Neural progenitor cell (in vitro differentiated cells): ENCODE data around the gene PRKAG2. TPM values are rescaled to one million over a fixed set of nuclear protein-coding genes. Genes with fewer than 3 reads are reported as not detected.

ENCODE experiments used
- DNase-seq: peaks from one replicate; pipeline ENCODE4 v3.0.0-alpha.2; 2016; ENCODE audit warnings: low spot score
- H2AFZ ChIP-seq: fragments of 200-600 bp; sonication (generic); replicated peaks from 2 replicates; pipeline ENCODE4 v1.6.1; 2016; ENCODE audit warnings: antibody characterized with exemption
- H3F3A ChIP-seq: fragments of 200-600 bp; sonication (generic); 2 replicates; pipeline ENCODE4 v1.6.1; 2016; ENCODE audit warnings: antibody characterized with exemption, low read depth
- H3K27ac ChIP-seq: fragments of 200-600 bp; sonication (generic); 2 replicates; pipeline ENCODE4 v1.5.1; 2016; ENCODE audit warnings: mild to moderate bottlenecking
- H3K27me3 ChIP-seq: fragments of 200-600 bp; sonication (generic); 2 replicates; pipeline ENCODE4 v1.6.1; 2016; ENCODE audit warnings: mild to moderate bottlenecking, moderate library complexity
- H3K36me3 ChIP-seq: fragments of 200-600 bp; sonication (generic); 2 replicates; pipeline ENCODE4 v1.5.1; 2016
- H3K4me1 ChIP-seq: fragments of 200-600 bp; sonication (generic); 2 replicates; pipeline ENCODE4 v1.6.1; 2016; ENCODE audit warnings: mixed run types
- H3K4me2 ChIP-seq: fragments of 200-600 bp; sonication (generic); 2 replicates; pipeline ENCODE4 v1.6.1; 2016
- H3K4me3 ChIP-seq: fragments of 200-600 bp; sonication (generic); 2 replicates; pipeline ENCODE4 v1.5.1; 2016
- H3K79me2 ChIP-seq: fragments of 200-600 bp; sonication (generic); 2 replicates; pipeline ENCODE4 v1.6.1; 2016; ENCODE audit warnings: low read depth
- H3K9ac ChIP-seq: fragments of 200-600 bp; sonication (generic); 2 replicates; pipeline ENCODE4 v1.6.1; 2016
- H3K9me3 ChIP-seq: fragments of 200-600 bp; sonication (generic); 2 replicates; pipeline ENCODE4 v1.5.1; 2016; ENCODE audit warnings: low read depth
- H4K20me1 ChIP-seq: fragments of 200-600 bp; sonication (generic); 2 replicates; pipeline ENCODE4 v1.6.1; 2016; ENCODE audit warnings: low read depth
- H3K27ac Mint-ChIP-seq: 3 replicates; pipeline ENCODE4 v1.8.0; 2021; ENCODE audit warnings: mixed read lengths
- H3K27me3 Mint-ChIP-seq: 2 replicates; pipeline ENCODE4 v1.8.0; 2022; ENCODE audit warnings: low read depth, mild to moderate bottlenecking, inconsistent platforms, moderate library complexity, mixed read lengths; ENCODE audit not compliant: insufficient read depth
- H3K36me3 Mint-ChIP-seq: 3 replicates; pipeline ENCODE4 v1.8.0; 2021; ENCODE audit warnings: mixed read lengths
- H3K4me1 Mint-ChIP-seq: 3 replicates; pipeline ENCODE4 v1.8.0; 2021; ENCODE audit warnings: mixed read lengths
- H3K4me3 Mint-ChIP-seq: 3 replicates; pipeline ENCODE4 v1.8.0; 2021; ENCODE audit warnings: mild to moderate bottlenecking, moderate library complexity, mixed read lengths
- H3K9me3 Mint-ChIP-seq: 3 replicates; pipeline ENCODE4 v1.8.0; 2020; ENCODE audit warnings: mixed read lengths
- CTCF ChIP-seq: fragments of 200-600 bp; sonication (generic); IDR thresholded peaks from 2 replicates; pipeline ENCODE4 v1.5.1; 2017; ENCODE audit warnings: antibody characterized with exemption, mild to moderate bottlenecking
- EZH2 ChIP-seq: fragments of 200-600 bp; sonication (generic); IDR thresholded peaks from 2 replicates; pipeline ENCODE4 v1.6.1; 2017; ENCODE audit warnings: antibody characterized with exemption, mild to moderate bottlenecking, moderate library complexity
- EZH2phosphoT487 ChIP-seq: fragments of 200-600 bp; sonication (generic); IDR thresholded peaks from 2 replicates; pipeline ENCODE4 v1.6.1; 2017; ENCODE audit warnings: antibody characterized with exemption
- total RNA-seq: library from RNA; depleted of rRNA; stranded (reverse); fragments of >200 nt; gene quantifications from 2 replicates; pipeline ENCODE4 v1.2.3, GENCODE V29; 2015; ENCODE audit warnings: low replicate concordance

The PRKAG2 gene
- total RNA-seq, 1 donor from 2014 or later = 11.4 TPM

- no peak overlapping the region for H3K4me3 ChIP-seq
- no peaks in the 10 kb centered on the region for H3K36me3 ChIP-seq
- H3K27me3 ChIP-seq = no peaks in the 10 kb centered on the region
- no peaks in the 10 kb centered on the region for H3K9me3 ChIP-seq
- TF ChIP-seq EZH2 (no peak), EZH2phosphoT487 (no peak), CTCF (no peak)
- H3K79me2 ChIP-seq = no peaks in the 10 kb centered on the region
- no peaks in the 10 kb centered on the region for H3K36me3 Mint-ChIP-seq
- H3K4me3 Mint-ChIP-seq = no peak overlapping the region
- peaks cover 3% of the 10 kb centered on the region for H4K20me1 ChIP-seq
- H3K9ac ChIP-seq = no peak overlapping the region
- no peak overlapping the region for H3K27ac Mint-ChIP-seq
- no peaks in the 10 kb centered on the region for H3K9me3 Mint-ChIP-seq
- peaks cover 5% of the 10 kb centered on the region for H3K4me1 Mint-ChIP-seq
- H3K27ac ChIP-seq = no peak overlapping the region
- DNase-seq = no peak
- H2AFZ ChIP-seq = no peak overlapping the region
- no peaks in the 10 kb centered on the region for H3F3A ChIP-seq
- H3K4me2 ChIP-seq = no peak overlapping the region
- peaks cover 2% of the 10 kb centered on the region for H3K27me3 Mint-ChIP-seq
- no peaks in the 10 kb centered on the region for H3K4me1 ChIP-seq
Measured at GRCh38 chr7:151621961-151622360, 255.0 kb downstream of the PRKAG2 start.

GRCh38 chr7:151616443-151617213, 260.3 kb downstream of the PRKAG2 start:
- H3K27ac Mint-ChIP-seq = no peak overlapping the region
- H3K4me1 Mint-ChIP-seq = no peaks in the 10 kb centered on the region
- H3K4me3 Mint-ChIP-seq = no peak overlapping the region
- peaks cover 4% of the 10 kb centered on the region for H3K27me3 Mint-ChIP-seq
- no peaks in the 10 kb centered on the region for H3K9me3 ChIP-seq
- H2AFZ ChIP-seq = no peak overlapping the region
- H3K9ac ChIP-seq = no peak overlapping the region
- peaks cover 2% of the 10 kb centered on the region for H3K36me3 Mint-ChIP-seq
- no peak overlapping the region for H3K4me2 ChIP-seq
- no peaks in the 10 kb centered on the region for H4K20me1 ChIP-seq
- H3K9me3 Mint-ChIP-seq = no peaks in the 10 kb centered on the region
- no peaks in the 10 kb centered on the region for H3K79me2 ChIP-seq
- H3F3A ChIP-seq = no peaks in the 10 kb centered on the region
- TF ChIP-seq CTCF (no peak), EZH2 (no peak), EZH2phosphoT487 (no peak)
- H3K27ac ChIP-seq = no peak overlapping the region
- H3K36me3 ChIP-seq = no peaks in the 10 kb centered on the region
- H3K4me3 ChIP-seq = no peak overlapping the region
- no peaks in the 10 kb centered on the region for H3K4me1 ChIP-seq
- H3K27me3 ChIP-seq = no peaks in the 10 kb centered on the region
- DNase-seq = no peak

- H3K9me3 Mint-ChIP-seq = no peaks in the 10 kb centered on the region
- H4K20me1 ChIP-seq = no peaks in the 10 kb centered on the region
- no peak overlapping the region for H3K4me2 ChIP-seq
Measured at GRCh38 chr7:151615784-151616183, 261.1 kb downstream of the PRKAG2 start.

More at GRCh38 chr7:151615784-151616183, 261.1 kb downstream of the PRKAG2 start:
- no peak overlapping the region for H3K4me3 Mint-ChIP-seq
- Histone ChIP-seq H3K9ac (no peak overlapping the region), H3F3A (no peaks in the 10 kb centered on the region), H3K4me1 (no peaks in the 10 kb centered on the region), H3K79me2 (no peaks in the 10 kb centered on the region), H3K27me3 (no peaks in the 10 kb centered on the region), H3K36me3 (no peaks in the 10 kb centered on the region), H3K9me3 (no peaks in the 10 kb centered on the region), H3K4me3 (no peak overlapping the region), H2AFZ (no peak overlapping the region), H3K27ac (no peak overlapping the region)
- no peaks in the 10 kb centered on the region for H3K4me1 Mint-ChIP-seq
- TF ChIP-seq CTCF (no peak), EZH2phosphoT487 (no peak), EZH2 (no peak)
- peaks cover 4% of the 10 kb centered on the region for H3K27me3 Mint-ChIP-seq
- peaks cover 2% of the 10 kb centered on the region for H3K36me3 Mint-ChIP-seq
- no peak for DNase-seq
- no peak overlapping the region for H3K27ac Mint-ChIP-seq
